GM10266 (cell line): Measurements from ENCODE around the gene DPH3.
A peak's percentile ranks its signal among the peaks of the same experiment; 100 is the strongest.

Source experiments
- DNase-seq: peaks from one replicate; pipeline ENCODE4 v3.0.0; 2012; ENCODE audit errors: extremely low spot score
- TF ChIP-seq, protein P1 (sequence below): IDR thresholded peaks from 2 replicates; pipeline ENCODE4 v1.5.1; 2012; ENCODE audit warnings: mild to moderate bottlenecking, low read depth; ENCODE audit not compliant: control insufficient read depth, insufficient read depth; ENCODE audit errors: missing control alignments

The DPH3 gene

DNA sequence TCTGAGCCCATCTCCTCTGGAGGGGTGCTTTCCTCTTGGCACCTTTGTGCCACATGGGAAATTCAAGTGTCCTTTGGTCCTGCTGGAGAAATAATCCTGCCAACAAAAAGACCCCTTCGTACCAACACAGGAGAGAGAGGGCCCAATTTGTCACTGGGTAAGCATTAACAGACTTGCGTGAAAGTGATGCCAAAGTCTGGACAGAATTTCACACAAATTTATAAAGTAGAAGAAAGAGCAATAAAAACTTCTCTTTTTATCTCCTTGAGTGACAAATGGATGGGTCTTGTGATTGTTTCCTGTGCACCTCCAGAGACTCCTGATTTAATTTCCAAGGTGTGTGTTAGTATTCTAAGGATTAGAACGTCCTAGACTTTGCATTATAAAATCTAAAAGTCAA lies 14.9 kb downstream of the DPH3 start:
- TF ChIP-seq, protein P1, sequence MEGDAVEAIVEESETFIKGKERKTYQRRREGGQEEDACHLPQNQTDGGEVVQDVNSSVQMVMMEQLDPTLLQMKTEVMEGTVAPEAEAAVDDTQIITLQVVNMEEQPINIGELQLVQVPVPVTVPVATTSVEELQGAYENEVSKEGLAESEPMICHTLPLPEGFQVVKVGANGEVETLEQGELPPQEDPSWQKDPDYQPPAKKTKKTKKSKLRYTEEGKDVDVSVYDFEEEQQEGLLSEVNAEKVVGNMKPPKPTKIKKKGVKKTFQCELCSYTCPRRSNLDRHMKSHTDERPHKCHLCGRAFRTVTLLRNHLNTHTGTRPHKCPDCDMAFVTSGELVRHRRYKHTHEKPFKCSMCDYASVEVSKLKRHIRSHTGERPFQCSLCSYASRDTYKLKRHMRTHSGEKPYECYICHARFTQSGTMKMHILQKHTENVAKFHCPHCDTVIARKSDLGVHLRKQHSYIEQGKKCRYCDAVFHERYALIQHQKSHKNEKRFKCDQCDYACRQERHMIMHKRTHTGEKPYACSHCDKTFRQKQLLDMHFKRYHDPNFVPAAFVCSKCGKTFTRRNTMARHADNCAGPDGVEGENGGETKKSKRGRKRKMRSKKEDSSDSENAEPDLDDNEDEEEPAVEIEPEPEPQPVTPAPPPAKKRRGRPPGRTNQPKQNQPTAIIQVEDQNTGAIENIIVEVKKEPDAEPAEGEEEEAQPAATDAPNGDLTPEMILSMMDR, result no peak
- DNase-seq, result no peak

GRCh38 chr3:16249336-16249735 lies 15.4 kb downstream of the DPH3 start:
- TF ChIP-seq, protein P1, result peak; percentile 49
- DNase-seq, result no peak

GRCh38 chr3:16248556-16248955 lies 16.2 kb downstream of the DPH3 start:
- no peak for DNase-seq
- TF ChIP-seq, protein P1, result no peak

GRCh38 chr3:16247282-16248061 lies 17.3 kb downstream of the DPH3 start:
- DNase-seq, result peak; percentile 71
- TF ChIP-seq, protein P1, result peak; percentile 91

- DNase-seq, result no peak
- TF ChIP-seq, protein P1, result no peak
Observed at GRCh38 chr3:16245609-16246008, 19.1 kb downstream of the DPH3 start.

- DNase-seq, result no peak
- TF ChIP-seq, protein P1, result no peak
Observed at GRCh38 chr3:16243706-16244490, 20.8 kb downstream of the DPH3 start.

DNA sequence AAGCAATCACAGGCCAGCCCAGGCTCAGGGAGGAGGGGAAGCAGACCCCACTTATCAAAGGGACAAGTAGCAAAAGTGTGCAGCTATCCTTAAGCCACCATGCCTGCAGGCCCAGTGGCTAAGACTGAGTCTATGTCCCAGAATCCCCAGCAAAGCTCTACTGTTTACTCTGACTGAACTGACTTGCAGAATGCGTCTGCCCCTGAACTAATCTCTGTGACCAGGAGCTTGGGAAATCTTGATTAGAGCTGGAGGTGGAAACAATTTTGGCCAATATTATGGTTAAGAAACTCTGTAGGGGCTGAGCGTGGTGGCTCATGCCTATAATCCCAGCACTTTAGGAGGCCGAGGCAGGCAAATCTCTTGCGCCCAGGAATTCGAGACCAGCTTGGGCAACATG lies 22.6 kb downstream of the DPH3 start:
- TF ChIP-seq, protein P1, result no peak
- DNase-seq, result no peak
